OCI-LY3 (cell line): ENCODE measurements around the gene NR3C2.

Source experiments
- H2AFZ ChIP-seq: fragments of 200-600, 300-600 bp; shearing (Covaris generic); 2 replicates; pipeline ENCODE4 v1.6.0; 2014; ENCODE audit warnings: antibody characterized with exemption, low read depth, low read length
- H3K27ac ChIP-seq: fragments of 200-600, 300-600 bp; sonication (generic); 2 replicates; pipeline ENCODE4 v1.5.1; 2014; ENCODE audit warnings: mild to moderate bottlenecking, low read length, moderate library complexity, mixed read lengths
- H3K27me3 ChIP-seq: fragments of 200-600, 300-600 bp; sonication (generic); 2 replicates; pipeline ENCODE4 v1.6.1; 2014; ENCODE audit warnings: low read depth, low read length, mixed read lengths
- H3K36me3 ChIP-seq: fragments of 200-600, 300-600 bp; sonication (generic); replicated peaks from 2 replicates; pipeline ENCODE3; 2014; ENCODE audit warnings: low read depth, low read length, mixed read lengths
- H3K4me1 ChIP-seq: fragments of 300-600, 200-600 bp; sonication (generic); 2 replicates; pipeline ENCODE4 v1.6.1; 2014; ENCODE audit warnings: low read length, mixed read lengths
- H3K4me2 ChIP-seq: fragments of 200-600, 300-600 bp; sonication (generic); 2 replicates; pipeline ENCODE4 v1.6.1; 2014; ENCODE audit warnings: low read length, mixed read lengths
- H3K4me3 ChIP-seq: fragments of 300-600, 200-600 bp; sonication (generic); 2 replicates; pipeline ENCODE4 v1.5.1; 2014; ENCODE audit warnings: antibody characterized with exemption, mild to moderate bottlenecking, low read length, moderate library complexity
- H3K79me2 ChIP-seq: fragments of 300-600, 200-600 bp; shearing (Covaris generic); 2 replicates; pipeline ENCODE4 v1.6.1; 2014; ENCODE audit warnings: mild to moderate bottlenecking, low read length, mixed read lengths
- H3K9ac ChIP-seq: fragments of 300-600, 200-600 bp; shearing (Covaris generic); 2 replicates; pipeline ENCODE4 v1.6.0; 2014; ENCODE audit warnings: mild to moderate bottlenecking, low read length, moderate library complexity
- H3K9me3 ChIP-seq: fragments of 200-600, 300-600 bp; shearing (Covaris generic); 2 replicates; pipeline ENCODE4 v1.6.1; 2014; ENCODE audit warnings: low read length, mixed read lengths; ENCODE audit not compliant: insufficient read depth
- H4K20me1 ChIP-seq: fragments of 200-600, 300-600 bp; sonication (generic); 2 replicates; pipeline ENCODE4 v1.6.1; 2016; ENCODE audit warnings: low read length, mixed read lengths; ENCODE audit not compliant: insufficient read depth
- CTCF ChIP-seq: fragments of 200-600, 300-600 bp; sonication (generic); IDR thresholded peaks from 2 replicates; pipeline ENCODE4 v1.5.1; 2014; ENCODE audit warnings: antibody characterized with exemption, low read length, low read depth
- EZH2phosphoT487 ChIP-seq: fragments of 200-600 bp; shearing (Covaris generic); IDR thresholded peaks from 2 replicates; pipeline ENCODE4 v1.6.1; 2018; ENCODE audit warnings: antibody characterized with exemption, mixed run types, low read depth

The NR3C2 gene

GRCh38 chr4:148354186-148354585 lies 88.0 kb downstream of the NR3C2 start:
- Histone ChIP-seq H3K79me2 (no peaks in the 10 kb centered on the region), H4K20me1 (no peaks in the 10 kb centered on the region), H3K4me1 (peaks cover 6% of the 10 kb centered on the region; the same call in 1 of the 2 replicates), H3K9ac (no peak overlapping the region), H2AFZ (no peak overlapping the region), H3K27me3 (no peaks in the 10 kb centered on the region), H3K27ac (no peak overlapping the region), H3K36me3 (no peaks in the 10 kb centered on the region), H3K4me3 (no peak overlapping the region), H3K9me3 (no peaks in the 10 kb centered on the region), H3K4me2 (no peak overlapping the region)
- TF ChIP-seq EZH2phosphoT487 (no peak), CTCF (no peak)

- Histone ChIP-seq H3K27ac (no peak overlapping the region), H3K36me3 (no peaks in the 10 kb centered on the region), H4K20me1 (no peaks in the 10 kb centered on the region), H3K79me2 (no peaks in the 10 kb centered on the region), H3K9me3 (no peaks in the 10 kb centered on the region), H3K27me3 (no peaks in the 10 kb centered on the region), H2AFZ (no peak overlapping the region), H3K4me3 (no peak overlapping the region), H3K4me2 (no peak overlapping the region), H3K4me1 (peaks cover 6% of the 10 kb centered on the region; the same call in 1 of the 2 replicates), H3K9ac (no peak overlapping the region)
- TF ChIP-seq EZH2phosphoT487 (no peak), CTCF (no peak)
These were observed 88.6 kb downstream of the NR3C2 start for GRCh38 chr4:148353571-148353970.

DNA sequence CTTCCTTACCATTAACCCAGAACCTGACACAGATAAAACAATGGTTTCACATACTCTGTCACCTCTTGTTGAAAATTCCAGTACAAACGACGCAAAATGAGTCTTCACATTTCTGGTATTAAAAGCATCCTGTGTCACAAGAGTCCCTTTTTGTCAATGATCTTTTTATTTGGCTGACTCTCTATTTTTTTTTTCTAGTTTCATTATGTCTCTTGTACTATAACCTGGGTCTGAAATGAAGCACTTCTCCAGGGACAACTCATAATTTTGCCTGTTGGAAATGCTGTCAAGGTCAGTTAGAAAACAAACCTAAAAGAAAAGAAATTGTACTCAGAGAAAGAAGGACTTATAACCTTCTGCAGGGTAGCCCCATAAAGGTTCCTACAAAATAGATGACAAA lies 93.1 kb downstream of the NR3C2 start:
- no peak overlapping the region for H3K27ac ChIP-seq
- no peaks in the 10 kb centered on the region for H3K27me3 ChIP-seq
- H2AFZ ChIP-seq: no peak overlapping the region
- H3K4me3 ChIP-seq: no peak overlapping the region
- H3K36me3 ChIP-seq: no peaks in the 10 kb centered on the region
- H3K79me2 ChIP-seq: no peaks in the 10 kb centered on the region
- no peak overlapping the region for H3K4me2 ChIP-seq
- H3K4me1 ChIP-seq: no peaks in the 10 kb centered on the region
- TF ChIP-seq EZH2phosphoT487: no peak
- no peak for TF ChIP-seq CTCF
- H3K9ac ChIP-seq: no peak overlapping the region
- no peaks in the 10 kb centered on the region for H3K9me3 ChIP-seq
- no peaks in the 10 kb centered on the region for H4K20me1 ChIP-seq

DNA sequence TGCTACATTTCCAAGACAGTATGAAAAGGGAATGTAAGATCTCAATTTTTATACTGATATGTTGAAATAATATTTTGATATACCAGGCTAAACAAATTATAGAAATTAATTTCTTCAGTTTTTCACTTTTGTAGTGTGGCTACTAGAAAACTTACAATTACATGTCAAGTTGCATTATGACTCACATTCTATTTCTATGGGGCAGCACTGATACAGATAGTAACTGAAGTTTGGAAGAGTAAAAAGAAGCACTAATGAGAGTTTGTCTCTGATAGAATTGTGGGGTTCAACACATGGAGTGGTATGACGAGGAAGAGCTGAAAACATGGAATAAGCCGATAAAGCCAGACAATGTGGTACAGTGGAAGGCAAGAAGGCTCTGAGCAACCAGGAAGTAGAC lies 95.6 kb downstream of the NR3C2 start:
- H3K27ac ChIP-seq: no peak overlapping the region
- TF ChIP-seq CTCF (no peak), EZH2phosphoT487 (no peak)
- H3K4me2 ChIP-seq: no peak overlapping the region
- no peaks in the 10 kb centered on the region for H3K4me1 ChIP-seq
- no peaks in the 10 kb centered on the region for H3K36me3 ChIP-seq
- H3K9ac ChIP-seq: no peak overlapping the region
- no peaks in the 10 kb centered on the region for H3K27me3 ChIP-seq
- H3K9me3 ChIP-seq: no peaks in the 10 kb centered on the region
- H3K4me3 ChIP-seq: no peak overlapping the region
- H3K79me2 ChIP-seq: no peaks in the 10 kb centered on the region
- no peaks in the 10 kb centered on the region for H4K20me1 ChIP-seq
- no peak overlapping the region for H2AFZ ChIP-seq
